ENCODE data around the gene NDST1. TPM values are rescaled to one million over a fixed set of nuclear protein-coding genes. Genes with fewer than 3 reads are reported as not detected.

NDST1 gene
- total and polyA plus RNA-seq, 12 donors = 14.8 to 86.1 (median 58.5) TPM

GRCh38 chr5:150497989-150498317, 10.0 kb upstream of the NDST1 start:
- TF ChIP-seq, protein P1, sequence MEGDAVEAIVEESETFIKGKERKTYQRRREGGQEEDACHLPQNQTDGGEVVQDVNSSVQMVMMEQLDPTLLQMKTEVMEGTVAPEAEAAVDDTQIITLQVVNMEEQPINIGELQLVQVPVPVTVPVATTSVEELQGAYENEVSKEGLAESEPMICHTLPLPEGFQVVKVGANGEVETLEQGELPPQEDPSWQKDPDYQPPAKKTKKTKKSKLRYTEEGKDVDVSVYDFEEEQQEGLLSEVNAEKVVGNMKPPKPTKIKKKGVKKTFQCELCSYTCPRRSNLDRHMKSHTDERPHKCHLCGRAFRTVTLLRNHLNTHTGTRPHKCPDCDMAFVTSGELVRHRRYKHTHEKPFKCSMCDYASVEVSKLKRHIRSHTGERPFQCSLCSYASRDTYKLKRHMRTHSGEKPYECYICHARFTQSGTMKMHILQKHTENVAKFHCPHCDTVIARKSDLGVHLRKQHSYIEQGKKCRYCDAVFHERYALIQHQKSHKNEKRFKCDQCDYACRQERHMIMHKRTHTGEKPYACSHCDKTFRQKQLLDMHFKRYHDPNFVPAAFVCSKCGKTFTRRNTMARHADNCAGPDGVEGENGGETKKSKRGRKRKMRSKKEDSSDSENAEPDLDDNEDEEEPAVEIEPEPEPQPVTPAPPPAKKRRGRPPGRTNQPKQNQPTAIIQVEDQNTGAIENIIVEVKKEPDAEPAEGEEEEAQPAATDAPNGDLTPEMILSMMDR (IDR thresholded peaks at IDR 0.05) = no peak
- DNase-seq = no peak
- peaks cover 0 to 35% (median 0%) of the 10 kb centered on the region in 9 donors for H3K36me3 ChIP-seq
- no peaks in the 10 kb centered on the region for H3K27me3 ChIP-seq
- intact Hi-C loops (cut with DNase I) = no loop called here
- peak overlapping the region; percentile 52 to 93 (median 85) for H3K27ac ChIP-seq
- H3K4me3 ChIP-seq = peak overlapping the region in 1 of 10 donors; percentile 2
- no peaks in the 10 kb centered on the region for H3K9me3 ChIP-seq
- H3K4me1 ChIP-seq = peaks cover 39 to 88% (median 74%) of the 10 kb centered on the region in 9 donors
- ATAC-seq = peak in 2 of 8 donors; percentile 10 to 17
- 55 to 64% methylated on average over 5 of the region's 5 CpGs for WGBS, 2 donors

DNA sequence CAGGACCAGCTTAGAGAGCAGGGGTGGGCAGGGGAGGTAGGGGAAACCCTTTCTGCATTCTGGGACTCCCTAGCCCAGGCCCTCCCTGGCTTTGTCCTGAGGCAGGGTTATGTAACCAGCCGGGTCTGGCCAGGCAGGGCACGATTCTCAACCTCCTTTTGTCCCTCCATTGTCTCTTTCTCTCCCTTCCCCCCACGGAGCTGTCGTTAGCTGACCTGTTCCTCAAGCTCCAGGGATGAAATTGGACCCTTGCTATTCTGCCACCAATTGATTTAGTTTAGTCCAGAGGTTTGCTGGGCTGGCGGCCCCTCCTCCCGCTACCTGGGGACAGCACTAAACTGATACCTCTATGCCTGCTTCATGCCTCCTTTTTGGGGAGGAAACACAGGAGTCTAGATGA, 9.4 kb upstream of the NDST1 start:
- Histone ChIP-seq H3K4me3 (peak overlapping the region in 1 of 10 donors; percentile 2), H3K9me3 (no peaks in the 10 kb centered on the region), H3K36me3 (peaks cover 0 to 35% (median 0%) of the 10 kb centered on the region in 9 donors), H3K27me3 (no peaks in the 10 kb centered on the region), H3K4me1 (peaks cover 43 to 89% (median 78%) of the 10 kb centered on the region in 9 donors), H3K27ac (peak overlapping the region; percentile 52 to 93 (median 85))
- ATAC-seq (peak in 2 of 8 donors; percentile 15 to 19), DNase-seq (no peak)
- intact Hi-C loops (cut with DNase I) = no loop called here
- TF ChIP-seq, protein P1 (IDR thresholded peaks at IDR 0.05) = no peak
- WGBS, 2 donors = 41 to 44% methylated on average over 6 of the region's 6 CpGs

- Histone ChIP-seq H3K4me1 (peaks cover 48 to 89% (median 80%) of the 10 kb centered on the region in 9 donors), H3K4me3 (no peak overlapping the region), H3K36me3 (peaks cover 0 to 35% (median 0%) of the 10 kb centered on the region in 9 donors), H3K27me3 (no peaks in the 10 kb centered on the region), H3K9me3 (no peaks in the 10 kb centered on the region), H3K27ac (peak overlapping the region; percentile 52 to 93 (median 85))
- no peak for ATAC-seq
- intact Hi-C loops (cut with DNase I) = no loop called here
- no peak for DNase-seq
- TF ChIP-seq, protein P1 (IDR thresholded peaks at IDR 0.05) = no peak
These were observed 9.0 kb upstream of the NDST1 start for GRCh38 chr5:150498971-150499370.

DNA sequence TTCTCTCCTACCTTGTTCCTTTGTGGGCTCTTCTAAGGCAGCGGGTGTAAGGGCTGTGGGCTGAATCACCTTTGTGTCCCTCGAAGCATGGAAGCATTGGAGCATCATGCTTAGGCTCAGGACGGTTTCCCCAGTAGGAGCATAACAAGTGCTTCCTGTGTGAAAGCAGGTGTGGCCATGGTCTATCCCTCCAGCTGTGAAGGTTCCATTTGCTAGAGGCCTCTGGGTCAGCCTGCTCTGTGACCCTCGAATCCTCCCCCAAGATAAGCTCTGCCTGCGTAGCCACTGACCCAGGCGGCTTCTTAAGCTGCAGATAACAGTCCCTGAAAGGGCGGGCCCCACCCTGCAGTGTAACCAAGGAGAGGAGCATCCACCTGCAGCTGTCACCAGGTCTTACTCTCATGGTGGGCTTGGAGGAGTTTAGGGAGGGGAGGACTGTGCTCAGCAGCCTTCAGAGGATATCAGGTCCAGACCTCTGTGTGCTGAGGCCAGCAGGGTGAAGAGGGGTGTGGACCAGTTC, 8.4 kb upstream of the NDST1 start:
- peaks cover 0 to 35% (median 0%) of the 10 kb centered on the region in 9 donors for H3K36me3 ChIP-seq
- H3K27ac ChIP-seq = peak overlapping the region in 9 of 10 donors; percentile 78 to 93 (median 85)
- no peak for ATAC-seq
- no peaks in the 10 kb centered on the region for H3K27me3 ChIP-seq
- no peaks in the 10 kb centered on the region for H3K9me3 ChIP-seq
- intact Hi-C loops (cut with DNase I) = no loop called here
- peaks cover 52 to 90% (median 86%) of the 10 kb centered on the region in 9 donors for H3K4me1 ChIP-seq
- no peak for DNase-seq
- whole genome bisulfite sequencing, 2 donors = 65 to 69% methylated on average over 7 of the region's 7 CpGs
- no peak overlapping the region for H3K4me3 ChIP-seq
- TF ChIP-seq, protein P1 (IDR thresholded peaks at IDR 0.05) = no peak

Data from heart right ventricle (tissue), 16 donors.